ENCODE measurements around the gene GNGT1. TPM values are rescaled to one million over a fixed set of nuclear protein-coding genes. Genes with fewer than 3 reads are reported as not detected.
A peak's percentile ranks its signal among the peaks of the same experiment; 100 is the strongest.
"Not testable (repeated sequence)": the region's sequence is repeated elsewhere in the genome, so short reads cannot be mapped to it uniquely, and the experiment has no call there.

GNGT1 gene
- polyA plus RNA-seq, 4 donors = not detected

- no peaks in the 10 kb centered on the region for H3K9me3 ChIP-seq (ENCODE audit: control insufficient read depth in 2 of 2, insufficient read depth in 1 of 2, low read depth in 1 of 2, low read length in 1 of 2)
- H3K4me1 ChIP-seq (ENCODE audit: control insufficient read depth in 3 of 3, insufficient read depth in 2 of 3, low read depth in 1 of 3, low read length in 2 of 3) = peaks cover 0 to 20% (median 0%) of the 10 kb centered on the region in 3 donors
- DNase-seq (no peak), FAIRE-seq (no peak)
- H3K36me3 ChIP-seq (ENCODE audit: control insufficient read depth in 3 of 3, insufficient read depth in 2 of 3, low read depth in 1 of 3, low read length in 3 of 3) = no peaks in the 10 kb centered on the region
- WGBS, 3 donors = 64 to 86% (median 69%) methylated on average over 1 of the region's 1 CpG
- no peak overlapping the region for H3K27ac ChIP-seq (ENCODE audit: low read depth in 1 of 3, low read length in 2 of 3)
- peaks cover 3 to 21% (median 3%) of the 10 kb centered on the region in 3 donors for H3K27me3 ChIP-seq (ENCODE audit: control insufficient read depth in 3 of 3, insufficient read depth in 3 of 3, low read length in 3 of 3)
- no peak overlapping the region for H3K4me3 ChIP-seq (ENCODE audit: low read depth in 1 of 3, low read length in 3 of 3)
Measured at GRCh38 chr7:93894426-93894825, 11.9 kb upstream of the GNGT1 start.

- H3K36me3 ChIP-seq (ENCODE audit: control insufficient read depth in 3 of 3, insufficient read depth in 2 of 3, low read depth in 1 of 3, low read length in 3 of 3) = no peaks in the 10 kb centered on the region
- no peak overlapping the region for H3K27ac ChIP-seq (ENCODE audit: low read depth in 1 of 3, low read length in 2 of 3)
- peaks cover 0 to 17% (median under 1%) of the 10 kb centered on the region in 3 donors for H3K27me3 ChIP-seq (ENCODE audit: control insufficient read depth in 3 of 3, insufficient read depth in 3 of 3, low read length in 3 of 3)
- no peak overlapping the region for H3K4me3 ChIP-seq (ENCODE audit: low read depth in 1 of 3, low read length in 3 of 3)
- DNase-seq = no peak
- WGBS, 3 donors = 33 to 59% (median 50%) methylated on average over 3 of the region's 3 CpGs
- peaks cover 0 to 19% (median 0%) of the 10 kb centered on the region in 3 donors for H3K4me1 ChIP-seq (ENCODE audit: control insufficient read depth in 3 of 3, insufficient read depth in 2 of 3, low read depth in 1 of 3, low read length in 2 of 3)
- no peak for FAIRE-seq
- no peaks in the 10 kb centered on the region for H3K9me3 ChIP-seq (ENCODE audit: control insufficient read depth in 2 of 2, insufficient read depth in 1 of 2, low read depth in 1 of 2, low read length in 1 of 2)
Measured at GRCh38 chr7:93894966-93895640, 11.3 kb upstream of the GNGT1 start.

GRCh38 chr7:93895859-93896600 lies 10.3 kb upstream of the GNGT1 start:
- DNase-seq (no peak), FAIRE-seq (no peak)
- Histone ChIP-seq H3K36me3 (ENCODE audit: control insufficient read depth in 3 of 3, insufficient read depth in 2 of 3, low read depth in 1 of 3, low read length in 3 of 3) (no peaks in the 10 kb centered on the region), H3K27ac (ENCODE audit: low read depth in 1 of 3, low read length in 2 of 3) (no peak overlapping the region), H3K4me1 (ENCODE audit: control insufficient read depth in 3 of 3, insufficient read depth in 2 of 3, low read depth in 1 of 3, low read length in 2 of 3) (peaks cover 0 to 15% (median 0%) of the 10 kb centered on the region in 3 donors), H3K9me3 (ENCODE audit: control insufficient read depth in 2 of 2, insufficient read depth in 1 of 2, low read depth in 1 of 2, low read length in 1 of 2) (no peaks in the 10 kb centered on the region), H3K27me3 (ENCODE audit: control insufficient read depth in 3 of 3, insufficient read depth in 3 of 3, low read length in 3 of 3) (peaks cover 0 to 7% (median 0%) of the 10 kb centered on the region in 3 donors), H3K4me3 (ENCODE audit: low read depth in 1 of 3, low read length in 3 of 3) (no peak overlapping the region)
- 61 to 72% (median 66%) methylated on average over 4 of the region's 4 CpGs for WGBS, 3 donors

GRCh38 chr7:93897680-93898079 lies 8.7 kb upstream of the GNGT1 start:
- Histone ChIP-seq H3K9me3 (ENCODE audit: control insufficient read depth in 2 of 2, insufficient read depth in 1 of 2, low read depth in 1 of 2, low read length in 1 of 2) (no peaks in the 10 kb centered on the region), H3K36me3 (ENCODE audit: control insufficient read depth in 3 of 3, insufficient read depth in 2 of 3, low read depth in 1 of 3, low read length in 3 of 3) (no peaks in the 10 kb centered on the region), H3K4me3 (ENCODE audit: low read depth in 1 of 3, low read length in 3 of 3) (no peak overlapping the region), H3K27ac (ENCODE audit: low read depth in 1 of 3, low read length in 2 of 3) (no peak overlapping the region), H3K27me3 (ENCODE audit: control insufficient read depth in 3 of 3, insufficient read depth in 3 of 3, low read length in 3 of 3) (no peaks in the 10 kb centered on the region), H3K4me1 (ENCODE audit: control insufficient read depth in 3 of 3, insufficient read depth in 2 of 3, low read depth in 1 of 3, low read length in 2 of 3) (peaks cover 0 to 15% (median 0%) of the 10 kb centered on the region in 3 donors)
- FAIRE-seq (no peak), DNase-seq (no peak)
- 26 to 61% (median 29%) methylated on average over 2 of the region's 2 CpGs for WGBS, 3 donors

- WGBS, 3 donors = 85 to 96% (median 89%) methylated on average over 1 of the region's 1 CpG
- Histone ChIP-seq H3K27me3 (ENCODE audit: control insufficient read depth in 3 of 3, insufficient read depth in 3 of 3, low read length in 3 of 3) (no peaks in the 10 kb centered on the region), H3K9me3 (ENCODE audit: control insufficient read depth in 2 of 2, insufficient read depth in 1 of 2, low read depth in 1 of 2, low read length in 1 of 2) (no peaks in the 10 kb centered on the region), H3K4me3 (ENCODE audit: low read depth in 1 of 3, low read length in 3 of 3) (no peak overlapping the region), H3K27ac (ENCODE audit: low read depth in 1 of 3, low read length in 2 of 3) (no peak overlapping the region), H3K4me1 (ENCODE audit: control insufficient read depth in 3 of 3, insufficient read depth in 2 of 3, low read depth in 1 of 3, low read length in 2 of 3) (no peaks in the 10 kb centered on the region), H3K36me3 (ENCODE audit: control insufficient read depth in 3 of 3, insufficient read depth in 2 of 3, low read depth in 1 of 3, low read length in 3 of 3) (no peaks in the 10 kb centered on the region)
- no peak for FAIRE-seq
- DNase-seq = peak; percentile 31 to 54
Measured at GRCh38 chr7:93902777-93903423, 3.5 kb upstream of the GNGT1 start.

GRCh38 chr7:93910076-93910994 lies 4.0 kb downstream of the GNGT1 start:
- H3K9me3 ChIP-seq (ENCODE audit: control insufficient read depth in 2 of 2, insufficient read depth in 1 of 2, low read depth in 1 of 2, low read length in 1 of 2) = no peaks in the 10 kb centered on the region
- no peaks in the 10 kb centered on the region for H3K36me3 ChIP-seq (ENCODE audit: control insufficient read depth in 3 of 3, insufficient read depth in 2 of 3, low read depth in 1 of 3, low read length in 3 of 3)
- no peak overlapping the region for H3K4me3 ChIP-seq (ENCODE audit: low read depth in 1 of 3, low read length in 3 of 3)
- WGBS, 3 donors = 44 to 70% (median 61%) methylated on average over 3 of the region's 3 CpGs
- H3K27me3 ChIP-seq (ENCODE audit: control insufficient read depth in 3 of 3, insufficient read depth in 3 of 3, low read length in 3 of 3) = no peaks in the 10 kb centered on the region
- H3K27ac ChIP-seq (ENCODE audit: low read depth in 1 of 3, low read length in 2 of 3) = no peak overlapping the region
- no peaks in the 10 kb centered on the region for H3K4me1 ChIP-seq (ENCODE audit: control insufficient read depth in 3 of 3, insufficient read depth in 2 of 3, low read depth in 1 of 3, low read length in 2 of 3)
- no peak for DNase-seq
- no peak for FAIRE-seq

- not testable (repeated sequence) for H3K27me3 ChIP-seq (ENCODE audit: control insufficient read depth in 3 of 3, insufficient read depth in 3 of 3, low read length in 3 of 3); H3K9me3 ChIP-seq (ENCODE audit: control insufficient read depth in 2 of 2, insufficient read depth in 1 of 2, low read depth in 1 of 2, low read length in 1 of 2); H3K36me3 ChIP-seq (ENCODE audit: control insufficient read depth in 3 of 3, insufficient read depth in 2 of 3, low read depth in 1 of 3, low read length in 3 of 3); H3K4me1 ChIP-seq (ENCODE audit: control insufficient read depth in 3 of 3, insufficient read depth in 2 of 3, low read depth in 1 of 3, low read length in 2 of 3); H3K4me3 ChIP-seq (ENCODE audit: low read depth in 1 of 3, low read length in 3 of 3); H3K27ac ChIP-seq (ENCODE audit: low read depth in 1 of 3, low read length in 2 of 3); DNase-seq; FAIRE-seq
- WGBS, 3 donors = 64 to 87% (median 79%) methylated on average over 2 to 3 of the region's 3 CpGs
Measured at GRCh38 chr7:93911242-93911641, 4.9 kb downstream of the GNGT1 start.

GRCh38 chr7:93911661-93912060 lies 5.3 kb downstream of the GNGT1 start:
- not testable (repeated sequence) for H3K27ac ChIP-seq (ENCODE audit: low read depth in 1 of 3, low read length in 2 of 3); H3K4me1 ChIP-seq (ENCODE audit: control insufficient read depth in 3 of 3, insufficient read depth in 2 of 3, low read depth in 1 of 3, low read length in 2 of 3); H3K36me3 ChIP-seq (ENCODE audit: control insufficient read depth in 3 of 3, insufficient read depth in 2 of 3, low read depth in 1 of 3, low read length in 3 of 3); H3K4me3 ChIP-seq (ENCODE audit: low read depth in 1 of 3, low read length in 3 of 3); DNase-seq; H3K9me3 ChIP-seq (ENCODE audit: control insufficient read depth in 2 of 2, insufficient read depth in 1 of 2, low read depth in 1 of 2, low read length in 1 of 2); H3K27me3 ChIP-seq (ENCODE audit: control insufficient read depth in 3 of 3, insufficient read depth in 3 of 3, low read length in 3 of 3); FAIRE-seq
